ENCODE results near the gene PTPRN2.
"Not testable (repeated sequence)": the region's sequence is repeated elsewhere in the genome, so short reads cannot be mapped to it uniquely, and the experiment has no call there.

PTPRN2 gene

GRCh38 chr7:157562522-157563398 is 1024.9 kb downstream of the PTPRN2 start:
- DNase-seq (ENCODE audit: low read depth), result not testable (repeated sequence)

DNA sequence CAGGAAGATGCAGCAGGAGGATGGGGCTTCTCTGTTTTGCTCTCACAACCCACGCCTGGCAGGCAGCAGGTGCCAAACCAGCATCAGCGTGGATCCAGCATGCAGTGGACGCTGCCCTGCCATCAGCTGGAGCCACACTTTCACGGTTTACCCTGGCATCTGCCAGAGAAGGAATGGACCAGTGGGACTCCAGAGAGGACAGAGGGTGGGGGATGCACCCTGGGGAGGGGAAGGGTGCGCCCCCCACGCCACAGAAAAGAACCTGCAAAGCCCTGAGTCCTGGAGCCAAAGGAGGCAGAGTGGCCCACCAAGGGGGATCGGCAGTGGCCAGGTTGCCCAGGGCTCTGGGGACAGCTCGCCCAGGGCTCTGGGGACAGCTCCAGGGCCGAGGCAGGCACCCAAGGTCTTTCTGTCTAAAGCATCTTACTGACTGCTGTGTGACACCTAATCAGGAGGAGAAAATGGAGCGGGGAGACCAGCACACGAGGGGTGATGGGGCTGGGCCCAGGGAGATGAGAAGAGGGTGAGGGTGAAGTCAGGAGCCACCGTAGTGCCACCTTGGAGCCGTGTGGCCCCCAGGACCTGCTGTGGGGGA is 1025.7 kb downstream of the PTPRN2 start:
- DNase-seq (ENCODE audit: low read depth), result no peak

GRCh38 chr7:157561523-157561785 is 1026.2 kb downstream of the PTPRN2 start:
- no peak for DNase-seq (ENCODE audit: low read depth)

DNA sequence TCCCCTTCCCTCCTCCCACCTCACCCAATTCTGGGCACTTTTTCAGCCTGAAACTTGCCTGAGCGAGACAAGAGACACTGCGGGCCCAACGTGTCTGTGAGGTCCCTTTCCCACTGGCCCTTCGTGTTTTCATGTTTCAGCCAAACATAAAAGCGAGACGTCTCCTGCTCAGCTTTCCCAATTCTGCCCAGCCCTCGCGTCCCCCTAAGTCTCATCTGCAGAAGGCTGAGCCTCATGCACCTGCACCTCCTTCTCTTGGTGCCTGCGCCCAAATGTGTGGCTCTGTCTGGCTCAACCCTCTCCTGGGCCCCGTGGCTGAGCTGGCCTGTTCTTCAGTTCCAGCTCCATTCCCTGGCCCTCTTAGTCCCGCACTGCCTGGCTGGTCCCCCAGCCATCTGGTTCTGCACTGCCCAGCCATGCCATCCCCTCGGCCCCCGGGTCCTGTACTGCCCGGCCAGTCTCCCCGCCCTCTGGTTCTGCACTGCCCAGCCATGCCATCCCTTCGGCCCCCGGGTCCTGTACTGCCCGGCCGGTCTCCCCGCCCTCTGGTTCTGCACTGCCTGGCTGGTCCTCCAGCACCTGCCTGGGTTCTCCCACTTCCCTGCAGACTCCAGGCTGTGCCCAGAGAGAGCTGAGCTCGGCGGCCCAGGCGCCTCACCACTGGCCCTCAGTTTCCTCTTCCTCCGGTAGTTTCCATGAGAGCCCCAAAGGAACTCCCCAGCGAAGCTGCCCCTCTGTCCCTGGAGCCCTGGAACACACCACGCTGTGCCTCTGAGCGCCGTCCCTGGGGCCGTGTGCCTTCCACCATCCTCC is 1026.7 kb downstream of the PTPRN2 start:
- no peak for DNase-seq (ENCODE audit: low read depth)

- DNase-seq (ENCODE audit: low read depth), result no peak
These were observed 1027.4 kb downstream of the PTPRN2 start for GRCh38 chr7:157560258-157560654.

DNA sequence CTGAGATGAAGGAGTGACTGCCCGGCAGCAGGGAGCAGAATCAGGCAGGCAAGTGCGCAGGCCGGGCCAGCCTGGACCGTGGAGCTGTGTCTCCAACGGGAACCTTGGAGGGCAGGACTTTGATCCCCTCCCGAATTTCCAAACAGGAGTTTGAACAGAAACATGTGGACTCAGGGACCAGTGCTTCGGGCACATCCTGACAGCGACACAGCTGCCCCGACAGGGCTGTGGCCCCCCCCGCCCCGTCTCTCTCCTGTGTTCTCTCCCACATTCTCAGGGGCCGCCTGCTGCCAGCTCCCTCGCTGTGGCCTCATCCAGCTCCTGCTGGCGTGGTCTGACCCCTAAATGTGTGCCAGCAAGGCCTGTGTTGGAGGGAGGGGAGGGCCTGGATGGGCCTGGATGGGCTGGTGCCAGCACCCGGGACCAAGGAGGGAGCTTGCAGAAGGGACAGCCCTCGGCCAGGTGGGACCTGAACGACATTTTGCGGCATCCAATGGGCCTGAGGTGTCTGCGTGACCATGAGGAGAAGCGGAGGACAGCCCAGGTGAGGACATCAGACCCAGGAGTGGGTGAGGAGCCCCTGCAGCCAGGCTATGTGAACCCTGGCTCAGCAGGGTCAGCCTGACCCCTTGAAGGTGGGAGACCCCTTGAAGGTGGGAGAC is 1027.9 kb downstream of the PTPRN2 start:
- no peak for DNase-seq (ENCODE audit: low read depth)

DNA sequence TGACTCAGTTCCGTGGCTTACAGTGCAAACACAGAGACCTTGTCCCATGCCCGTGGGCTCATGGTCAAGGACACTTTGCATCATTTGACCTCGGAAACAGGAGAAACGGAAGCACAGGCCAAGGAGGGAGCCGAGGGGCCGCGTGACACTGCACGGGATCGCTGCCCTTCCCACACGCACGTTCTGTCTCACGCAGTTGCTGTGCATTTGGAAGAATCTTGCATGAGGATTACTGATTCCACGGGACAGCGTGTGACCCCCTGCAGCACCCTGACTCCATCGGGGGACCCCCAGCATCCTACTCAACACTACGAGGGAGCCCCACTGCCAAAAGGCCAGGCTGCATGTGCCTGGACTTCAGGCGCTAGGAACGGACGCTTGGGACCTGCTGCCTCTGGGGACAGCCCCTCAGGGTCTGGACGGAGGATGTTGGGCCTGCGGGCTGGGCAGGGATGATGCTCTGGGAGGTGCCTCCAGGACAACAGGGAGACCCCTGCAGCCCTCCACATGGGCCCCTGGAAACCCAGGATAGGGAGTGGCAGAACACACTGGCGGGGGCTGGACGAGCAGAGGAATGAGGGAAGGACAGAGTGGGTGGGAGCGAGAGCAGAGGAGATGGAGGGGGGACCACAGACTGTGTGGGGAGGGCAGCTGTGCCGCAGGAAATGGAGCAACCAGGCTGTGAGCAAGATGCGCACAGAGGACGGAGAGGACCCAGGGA is 1028.6 kb downstream of the PTPRN2 start:
- DNase-seq (ENCODE audit: low read depth), result no peak

DNA sequence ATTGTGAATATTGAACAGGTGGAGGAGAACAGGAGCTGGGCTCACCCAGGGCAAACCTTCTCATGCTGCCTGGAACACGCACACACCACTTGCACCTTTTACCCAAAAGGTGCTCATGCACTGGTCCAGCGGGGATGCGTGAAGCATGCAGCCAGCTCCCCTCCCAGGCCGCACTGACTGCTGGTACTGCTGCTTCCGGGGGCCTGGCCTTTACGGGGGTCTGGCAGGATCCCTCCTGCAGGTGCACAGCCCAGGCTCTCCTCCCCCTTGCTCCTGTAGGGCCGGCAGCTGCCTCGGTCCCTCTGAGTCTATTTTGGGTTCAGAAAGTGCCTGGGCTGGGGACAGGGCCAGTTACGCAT is 1029.1 kb downstream of the PTPRN2 start:
- no peak for DNase-seq (ENCODE audit: low read depth)

- DNase-seq (ENCODE audit: low read depth), result no peak
These were observed 1029.6 kb downstream of the PTPRN2 start for GRCh38 chr7:157558061-157558460.

DNA sequence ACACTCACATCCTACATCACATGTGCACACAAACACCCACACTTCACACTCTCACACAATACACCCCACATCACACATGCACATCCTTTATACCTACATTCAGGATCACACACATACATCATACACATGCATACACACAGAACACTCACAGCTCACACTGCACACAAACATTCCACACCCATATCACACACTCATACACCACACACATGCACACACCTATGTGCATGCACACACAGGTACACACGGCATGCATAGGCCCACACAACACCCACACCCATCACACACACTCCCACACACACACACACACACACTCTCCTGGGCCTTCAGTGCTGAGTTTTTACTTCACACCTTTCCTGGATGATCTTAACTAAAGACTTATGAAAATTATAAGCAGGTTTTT is 1030.4 kb downstream of the PTPRN2 start:
- no peak for DNase-seq (ENCODE audit: low read depth)

DNA sequence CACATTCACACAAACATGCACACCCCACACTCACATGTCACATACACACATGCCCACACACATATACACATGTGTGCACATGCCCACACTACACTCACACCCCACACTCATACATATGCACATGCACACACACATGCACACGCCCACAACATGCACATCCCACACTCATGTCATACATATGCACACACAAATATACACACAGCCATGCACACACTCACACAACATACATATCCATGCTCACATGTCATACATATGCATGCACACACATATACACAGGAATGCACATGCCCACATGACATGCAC is 1031.0 kb downstream of the PTPRN2 start:
- DNase-seq (ENCODE audit: low read depth), result no peak

- DNase-seq (ENCODE audit: low read depth), result no peak
These were observed 1031.5 kb downstream of the PTPRN2 start for GRCh38 chr7:157555944-157556641.

GRCh38 chr7:157555313-157555712 is 1032.3 kb downstream of the PTPRN2 start:
- no peak for DNase-seq (ENCODE audit: low read depth)

- no peak for DNase-seq (ENCODE audit: low read depth)
These were observed 1033.0 kb downstream of the PTPRN2 start for GRCh38 chr7:157554393-157555238.

GRCh38 chr7:157553256-157553655 is 1034.4 kb downstream of the PTPRN2 start:
- DNase-seq (ENCODE audit: low read depth), result no peak

DNA sequence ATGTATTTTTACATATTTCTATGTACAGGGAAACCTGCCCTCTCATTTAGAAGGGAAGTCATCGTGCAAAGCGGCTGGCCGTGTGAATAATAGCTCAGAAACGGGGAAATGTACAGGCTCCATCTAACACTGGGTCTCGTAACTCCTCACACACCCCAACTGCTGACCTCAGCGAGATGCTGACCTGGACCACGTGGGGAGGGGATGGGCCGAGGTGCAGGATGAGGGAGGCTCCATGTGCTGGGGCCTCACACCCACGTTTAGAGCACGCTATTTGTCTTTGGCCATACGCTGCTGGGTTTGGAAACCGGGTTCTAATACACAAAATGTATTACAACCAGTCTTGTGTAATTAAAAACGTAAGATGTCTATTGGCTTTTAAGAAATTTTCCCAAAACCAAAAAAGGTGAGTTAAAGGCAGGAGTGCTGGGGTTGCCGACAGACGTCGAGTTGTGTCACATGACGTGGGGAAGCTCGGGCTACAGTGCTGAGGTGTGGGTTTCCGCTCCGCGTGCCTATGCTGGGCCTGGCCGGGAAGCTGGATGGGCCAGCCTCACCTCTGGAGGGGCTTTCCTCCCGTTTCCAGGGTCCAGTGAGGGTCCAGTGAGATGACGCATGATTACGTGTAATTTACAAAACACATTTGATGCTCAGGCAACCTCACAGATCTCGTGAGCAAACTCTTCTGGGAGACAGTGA is 1035.2 kb downstream of the PTPRN2 start:
- DNase-seq (ENCODE audit: low read depth), result no peak

- no peak for DNase-seq (ENCODE audit: low read depth)
These were observed 1036.1 kb downstream of the PTPRN2 start for GRCh38 chr7:157551325-157552070.

GRCh38 chr7:157550300-157551275 is 1037.0 kb downstream of the PTPRN2 start:
- DNase-seq (ENCODE audit: low read depth), result no peak

Data from stimulated activated CD8-positive, alpha-beta memory T cell treated with anti-CD3 and anti-CD28 coated beads, Interleukin-15, amount 100 ng/mL, for 24 hours (primary cell).